ENCODE results near the gene TMCO4. TPM values are rescaled to one million over a fixed set of nuclear protein-coding genes. Genes with fewer than 3 reads are reported as not detected.
A peak's percentile ranks its signal among the peaks of the same experiment; 100 is the strongest.
"Not testable (repeated sequence)": the region's sequence is repeated elsewhere in the genome, so short reads cannot be mapped to it uniquely, and the experiment has no call there.

TMCO4 gene
- total RNA-seq, 2 experiments from 2014 or later = 16.3 to 16.9 TPM

- Mint-ChIP-seq H3K36me3 (ENCODE audit: low read depth) (peaks cover 2% of the 10 kb centered on the region), H3K27ac (no peak overlapping the region), H3K4me1 (peaks cover 37% of the 10 kb centered on the region), H3K4me3 (peak overlapping the region; percentile 90), H3K27me3 (peaks cover 20% of the 10 kb centered on the region), H3K9me3 (no peaks in the 10 kb centered on the region)
- POLR2A ChIA-PET = interaction anchor here (0.7 to 5.6 kb wide), 4 partner anchors 10 to 61 kb away, joined by 3 to 31 read pairs (median 4); a partner anchor contains a TSS
- CTCF ChIA-PET = interaction anchor here (1.2 to 1.5 kb wide), 3 partner anchors 11 to 145 kb away, joined by 3 to 4 read pairs (median 3); no protein-coding TSS in a partner anchor
- no peak for DNase-seq
Observed at GRCh38 chr1:19645411-19646251, 154.1 kb downstream of the TMCO4 start.

GRCh38 chr1:19644681-19645410 is 154.9 kb downstream of the TMCO4 start:
- ChIA-PET CTCF (interaction anchor here (1.3 to 1.5 kb wide), 2 partner anchors 16 kb away, joined by 3 to 4 read pairs; no protein-coding TSS in a partner anchor), POLR2A (interaction anchor here (0.7 to 5.6 kb wide), 3 partner anchors 19 to 47 kb away, joined by 3 to 31 read pairs (median 3); a partner anchor contains a TSS)
- peaks cover 20% of the 10 kb centered on the region for H3K27me3 Mint-ChIP-seq
- peak; percentile 65 for DNase-seq
- H3K36me3 Mint-ChIP-seq (ENCODE audit: low read depth) = peaks cover 2% of the 10 kb centered on the region
- peak overlapping the region; percentile 90 for H3K4me3 Mint-ChIP-seq
- no peaks in the 10 kb centered on the region for H3K9me3 Mint-ChIP-seq
- H3K4me1 Mint-ChIP-seq = peaks cover 36% of the 10 kb centered on the region
- H3K27ac Mint-ChIP-seq = peak overlapping the region; percentile 72

GRCh38 chr1:19644395-19644680 is 155.4 kb downstream of the TMCO4 start:
- no peaks in the 10 kb centered on the region for H3K9me3 Mint-ChIP-seq
- no peak overlapping the region for H3K27ac Mint-ChIP-seq
- CTCF ChIA-PET = interaction anchor here (1.1 to 1.3 kb wide), 2 partner anchors 16 to 253 kb away, joined by 3 read pairs; no protein-coding TSS in a partner anchor
- POLR2A ChIA-PET = interaction anchor here (1.3 to 5.6 kb wide), 2 partner anchors 39 to 46 kb away, joined by 3 to 31 read pairs; a partner anchor contains a TSS
- DNase-seq = no peak
- peaks cover 35% of the 10 kb centered on the region for H3K4me1 Mint-ChIP-seq
- H3K36me3 Mint-ChIP-seq (ENCODE audit: low read depth) = peaks cover 2% of the 10 kb centered on the region
- peak overlapping the region; percentile 90 for H3K4me3 Mint-ChIP-seq
- peaks cover 20% of the 10 kb centered on the region for H3K27me3 Mint-ChIP-seq

GRCh38 chr1:19643602-19644394 is 155.9 kb downstream of the TMCO4 start, which contains the start of gene NBL1:
Gene NBL1 (plus strand): TSS chr1:19644311. CDS start chr1:19655031, 10,720 bp downstream.
- H3K4me3 Mint-ChIP-seq = peak within 1 kb of the TSS; percentile 90
- peaks cover 2% of the 10 kb centered on the region for H3K36me3 Mint-ChIP-seq (ENCODE audit: low read depth)
- peak within 1 kb of the TSS; percentile 72 for H3K27ac Mint-ChIP-seq
- no peaks in the 10 kb centered on the region for H3K9me3 Mint-ChIP-seq
- CTCF ChIA-PET = interaction anchor here (1.1 to 1.3 kb wide), 2 partner anchors 17 to 253 kb away, joined by 3 read pairs; no protein-coding TSS in a partner anchor
- H3K27me3 Mint-ChIP-seq = peaks cover 20% of the 10 kb centered on the region
- POLR2A ChIA-PET = interaction anchor here (1.1 to 5.6 kb wide), 4 partner anchors 12 to 61 kb away, joined by 3 to 31 read pairs (median 3); a partner anchor contains a TSS
- H3K4me1 Mint-ChIP-seq = peaks cover 35% of the 10 kb centered on the region
- peak; percentile 77 for DNase-seq

- H3K36me3 Mint-ChIP-seq (ENCODE audit: low read depth) = peaks cover 2% of the 10 kb centered on the region
- CTCF ChIA-PET = no interaction called here
- peak overlapping the region; percentile 78 for H3K4me3 Mint-ChIP-seq
- POLR2A ChIA-PET = interaction anchor here (1.1 to 5.6 kb wide), 3 partner anchors 13 to 61 kb away, joined by 3 to 31 read pairs (median 3); a partner anchor contains a TSS
- no peaks in the 10 kb centered on the region for H3K9me3 Mint-ChIP-seq
- DNase-seq = no peak
- no peak overlapping the region for H3K27ac Mint-ChIP-seq
- peaks cover 35% of the 10 kb centered on the region for H3K4me1 Mint-ChIP-seq
- H3K27me3 Mint-ChIP-seq = peaks cover 20% of the 10 kb centered on the region
Observed at GRCh38 chr1:19643121-19643520, 156.6 kb downstream of the TMCO4 start.

- CTCF ChIA-PET = interaction anchor here (1.1 to 1.9 kb wide), 3 partner anchors 10 to 22 kb away, joined by 3 to 5 read pairs (median 5); no protein-coding TSS in a partner anchor
- POLR2A ChIA-PET = interaction anchor here (0.8 to 1.8 kb wide), 4 partner anchors 16 to 377 kb away, joined by 3 to 10 read pairs (median 3); a partner anchor contains a TSS
- peaks cover 20% of the 10 kb centered on the region for H3K27me3 Mint-ChIP-seq
Observed at GRCh38 chr1:19640363-19641316, 159.1 kb downstream of the TMCO4 start.

GRCh38 chr1:19639999-19640362 is 159.7 kb downstream of the TMCO4 start:
- H3K4me1 Mint-ChIP-seq = peaks cover 11% of the 10 kb centered on the region
- CTCF ChIA-PET = interaction anchor here (1.3 to 1.8 kb wide), 2 partner anchors 22 to 30 kb away, joined by 3 to 5 read pairs; no protein-coding TSS in a partner anchor
- no peaks in the 10 kb centered on the region for H3K9me3 Mint-ChIP-seq
- H3K27ac Mint-ChIP-seq = no peak overlapping the region
- no peak for DNase-seq
- no peak overlapping the region for H3K4me3 Mint-ChIP-seq
- peaks cover 20% of the 10 kb centered on the region for H3K27me3 Mint-ChIP-seq
- POLR2A ChIA-PET = no interaction called here
- peaks cover 2% of the 10 kb centered on the region for H3K36me3 Mint-ChIP-seq (ENCODE audit: low read depth)

More at GRCh38 chr1:19640363-19641316, 159.1 kb downstream of the TMCO4 start:
- Mint-ChIP-seq H3K4me3 (no peak overlapping the region), H3K9me3 (no peaks in the 10 kb centered on the region), H3K36me3 (ENCODE audit: low read depth) (peaks cover 2% of the 10 kb centered on the region), H3K4me1 (peaks cover 11% of the 10 kb centered on the region), H3K27ac (no peak overlapping the region)
- DNase-seq = no peak

GRCh38 chr1:19639228-19639627 is 160.5 kb downstream of the TMCO4 start:
- CTCF ChIA-PET = interaction anchor here (1.0 to 1.8 kb wide), 4 partner anchors 8 to 54 kb away, joined by 3 to 7 read pairs (median 4); no protein-coding TSS in a partner anchor
- POLR2A ChIA-PET = not testable (repeated sequence)

GRCh38 chr1:19637606-19638005 is 162.1 kb downstream of the TMCO4 start:
- no peak overlapping the region for H3K4me3 Mint-ChIP-seq
- H3K36me3 Mint-ChIP-seq (ENCODE audit: low read depth) = no peaks in the 10 kb centered on the region
- H3K27ac Mint-ChIP-seq = no peak overlapping the region
- H3K4me1 Mint-ChIP-seq = no peaks in the 10 kb centered on the region
- no peaks in the 10 kb centered on the region for H3K9me3 Mint-ChIP-seq
- H3K27me3 Mint-ChIP-seq = peaks cover 9% of the 10 kb centered on the region
- ChIA-PET CTCF (interaction anchor here (1.2 kb wide), 1 partner anchor 55 kb away, joined by 3 read pairs; no protein-coding TSS in a partner anchor), POLR2A (no interaction called here)
- DNase-seq = no peak

More at GRCh38 chr1:19639228-19639627, 160.5 kb downstream of the TMCO4 start:
- not testable (repeated sequence) for H3K36me3 Mint-ChIP-seq (ENCODE audit: low read depth); H3K9me3 Mint-ChIP-seq; H3K27ac Mint-ChIP-seq; H3K4me1 Mint-ChIP-seq; DNase-seq; H3K4me3 Mint-ChIP-seq
- peaks cover 19% of the 10 kb centered on the region for H3K27me3 Mint-ChIP-seq

GRCh38 chr1:19636749-19637148 is 163.0 kb downstream of the TMCO4 start:
- H3K27ac Mint-ChIP-seq; DNase-seq; H3K9me3 Mint-ChIP-seq; H3K4me3 Mint-ChIP-seq; H3K27me3 Mint-ChIP-seq; H3K4me1 Mint-ChIP-seq; H3K36me3 Mint-ChIP-seq (ENCODE audit: low read depth); POLR2A ChIA-PET: not testable (repeated sequence)
- CTCF ChIA-PET = interaction anchor here (1.0 kb wide), 1 partner anchor 15 kb away, joined by 3 read pairs; no protein-coding TSS in a partner anchor

GRCh38 chr1:19636065-19636464 is 163.7 kb downstream of the TMCO4 start:
- no peaks in the 10 kb centered on the region for H3K36me3 Mint-ChIP-seq (ENCODE audit: low read depth)
- CTCF ChIA-PET = interaction anchor here (0.8 kb wide), 1 partner anchor 26 kb away, joined by 3 read pairs; no protein-coding TSS in a partner anchor
- H3K27me3 Mint-ChIP-seq = no peaks in the 10 kb centered on the region
- H3K4me3 Mint-ChIP-seq = no peak overlapping the region
- H3K4me1 Mint-ChIP-seq = no peaks in the 10 kb centered on the region
- no peak for DNase-seq
- H3K9me3 Mint-ChIP-seq = no peaks in the 10 kb centered on the region
- no peak overlapping the region for H3K27ac Mint-ChIP-seq
- POLR2A ChIA-PET = interaction anchor here (0.8 kb wide), 1 partner anchor 10 kb away, joined by 3 read pairs; no protein-coding TSS in a partner anchor

Data from activated CD4-positive, alpha-beta memory T cell treated with anti-CD3 and anti-CD28 coated beads, Interleukin-2, amount 10 ng/mL, durations not matched to agents 7 days and 5 days (primary cell).